ENCODE results near the gene CABLES2. TPM values are rescaled to one million over a fixed set of nuclear protein-coding genes. Genes with fewer than 3 reads are reported as not detected.
"Not testable (repeated sequence)": the region's sequence is repeated elsewhere in the genome, so short reads cannot be mapped to it uniquely, and the experiment has no call there.

Gene CABLES2
- total and polyA plus RNA-seq, 2 donors: 2.1 to 5.7 TPM

- DNase-seq (ENCODE audit: extremely low spot score): no peak
Observed at GRCh38 chr20:62374331-62375152, 32.5 kb downstream of the CABLES2 start.

GRCh38 chr20:62373631-62374179 is 33.4 kb downstream of the CABLES2 start:
- not testable (repeated sequence) for DNase-seq (ENCODE audit: extremely low spot score); H3K4me3 ChIP-seq (ENCODE audit: low read depth, low read length); H3K27ac ChIP-seq (ENCODE audit: low read depth); H3K36me3 ChIP-seq (ENCODE audit: insufficient read depth); H3K4me1 ChIP-seq (ENCODE audit: insufficient read depth)
- 93% methylated on average over 27 of the region's 40 CpGs for WGBS

More at GRCh38 chr20:62374331-62375152, 32.5 kb downstream of the CABLES2 start:
- Histone ChIP-seq H3K27ac (ENCODE audit: low read depth) (peak overlapping the region; percentile 14), H3K36me3 (ENCODE audit: insufficient read depth) (no peaks in the 10 kb centered on the region), H3K4me1 (ENCODE audit: insufficient read depth) (peaks cover 3% of the 10 kb centered on the region), H3K4me3 (ENCODE audit: low read depth, low read length) (no peak overlapping the region)
- WGBS: 45% methylated on average over 24 of the region's 24 CpGs

- DNase-seq (ENCODE audit: extremely low spot score): no peak
- H3K27ac ChIP-seq (ENCODE audit: low read depth): no peak overlapping the region
- H3K4me3 ChIP-seq (ENCODE audit: low read depth, low read length): no peak overlapping the region
- no peaks in the 10 kb centered on the region for H3K4me1 ChIP-seq (ENCODE audit: insufficient read depth)
- WGBS: 79% methylated on average over 29 of the region's 29 CpGs
- no peaks in the 10 kb centered on the region for H3K36me3 ChIP-seq (ENCODE audit: insufficient read depth)
Observed at GRCh38 chr20:62372042-62372993, 34.8 kb downstream of the CABLES2 start.

DNA sequence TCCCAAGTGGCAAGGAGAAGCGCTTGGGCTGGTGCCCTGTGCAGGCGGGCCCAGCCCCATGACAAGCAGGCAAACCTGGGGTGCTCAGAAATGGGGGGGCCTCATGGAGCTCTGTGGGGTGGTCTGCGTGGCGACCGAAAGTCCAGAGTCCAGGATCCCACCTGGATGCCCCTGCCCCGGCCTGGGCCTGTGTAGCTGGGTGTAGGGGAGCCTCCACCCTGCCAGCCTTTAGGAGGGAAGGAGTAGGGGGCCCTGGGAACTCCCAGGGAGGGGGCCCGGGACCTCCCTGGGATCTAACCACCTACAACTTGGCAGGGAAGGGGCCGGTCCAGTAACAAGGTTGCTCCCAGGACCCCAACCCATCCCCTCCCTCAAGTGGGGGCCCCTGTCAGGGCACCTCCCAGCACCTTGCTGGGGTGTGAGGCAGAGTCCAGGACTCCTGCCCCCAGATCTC is 35.5 kb downstream of the CABLES2 start:
- H3K27ac ChIP-seq (ENCODE audit: low read depth): no peak overlapping the region
- DNase-seq (ENCODE audit: extremely low spot score): no peak
- no peak overlapping the region for H3K4me3 ChIP-seq (ENCODE audit: low read depth, low read length)
- no peaks in the 10 kb centered on the region for H3K36me3 ChIP-seq (ENCODE audit: insufficient read depth)
- H3K4me1 ChIP-seq (ENCODE audit: insufficient read depth): no peaks in the 10 kb centered on the region
- 94% methylated on average over 8 of the region's 8 CpGs for WGBS

DNA sequence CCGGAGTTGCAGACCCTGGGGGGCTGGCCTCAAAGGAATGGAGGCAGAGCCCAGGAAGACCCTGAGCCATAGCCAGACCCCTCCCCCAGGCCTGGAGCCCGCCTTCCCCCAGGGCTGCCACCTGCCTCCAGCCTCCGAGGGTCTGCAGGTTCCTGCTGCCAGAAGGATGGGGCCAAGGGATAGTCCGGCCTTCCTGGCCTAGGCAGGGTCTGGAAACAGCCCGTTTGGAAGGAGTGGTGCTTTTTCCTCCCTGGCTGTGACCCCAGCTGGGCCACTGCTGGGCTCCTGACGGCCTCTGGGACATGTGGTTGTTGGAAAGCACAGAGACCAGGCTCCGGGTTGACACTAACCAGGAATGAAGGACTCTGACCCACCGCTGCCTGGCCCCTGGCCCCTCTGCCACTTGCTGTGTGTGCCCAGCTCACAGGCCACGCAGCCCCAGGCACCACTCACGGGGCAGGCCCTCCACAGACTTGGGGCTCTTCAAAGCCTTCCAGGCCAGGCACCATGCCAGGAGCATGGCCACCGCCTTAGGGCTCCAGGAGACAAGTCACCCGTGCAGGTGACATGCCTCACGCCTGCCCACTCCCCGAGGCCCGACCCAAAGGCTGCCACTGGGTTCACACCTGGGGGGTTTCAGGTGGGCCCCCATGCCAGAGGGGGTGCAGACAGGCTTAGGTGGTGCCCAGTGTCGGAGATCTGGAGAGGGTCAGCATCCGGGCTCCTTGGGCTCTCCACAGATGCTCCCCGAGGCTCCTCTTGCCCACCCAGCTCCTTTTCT is 36.1 kb downstream of the CABLES2 start:
- no peaks in the 10 kb centered on the region for H3K36me3 ChIP-seq (ENCODE audit: insufficient read depth)
- 73% methylated on average over 18 of the region's 18 CpGs for WGBS
- no peaks in the 10 kb centered on the region for H3K4me1 ChIP-seq (ENCODE audit: insufficient read depth)
- no peak overlapping the region for H3K4me3 ChIP-seq (ENCODE audit: low read depth, low read length)
- H3K27ac ChIP-seq (ENCODE audit: low read depth): no peak overlapping the region
- DNase-seq (ENCODE audit: extremely low spot score): no peak

- WGBS: 52% methylated on average over 19 of the region's 19 CpGs
- no peak for DNase-seq (ENCODE audit: extremely low spot score)
- H3K36me3 ChIP-seq (ENCODE audit: insufficient read depth): no peaks in the 10 kb centered on the region
- H3K27ac ChIP-seq (ENCODE audit: low read depth): no peak overlapping the region
- H3K4me3 ChIP-seq (ENCODE audit: low read depth, low read length): no peak overlapping the region
- H3K4me1 ChIP-seq (ENCODE audit: insufficient read depth): no peaks in the 10 kb centered on the region
Observed at GRCh38 chr20:62370115-62370806, 36.8 kb downstream of the CABLES2 start.

DNA sequence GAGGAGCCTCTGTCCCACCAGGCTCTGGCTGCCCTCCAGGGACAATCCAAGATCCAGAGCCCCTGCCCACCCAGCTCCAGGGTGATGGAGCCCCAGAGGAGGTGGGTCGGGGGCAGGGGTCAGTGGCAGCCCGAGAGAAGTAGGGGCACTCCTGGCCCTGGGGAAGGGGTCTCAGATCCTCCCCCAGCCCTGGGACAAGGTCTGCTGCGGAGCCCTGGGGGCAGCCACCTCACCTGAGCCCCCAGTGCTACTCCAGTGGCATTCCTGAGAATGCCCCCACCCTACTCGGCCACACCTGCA is 37.3 kb downstream of the CABLES2 start:
- DNase-seq (ENCODE audit: extremely low spot score): no peak
- no peak overlapping the region for H3K4me3 ChIP-seq (ENCODE audit: low read depth, low read length)
- WGBS: 61% methylated on average over 4 of the region's 4 CpGs
- no peak overlapping the region for H3K27ac ChIP-seq (ENCODE audit: low read depth)
- H3K36me3 ChIP-seq (ENCODE audit: insufficient read depth): no peaks in the 10 kb centered on the region
- no peaks in the 10 kb centered on the region for H3K4me1 ChIP-seq (ENCODE audit: insufficient read depth)

DNA sequence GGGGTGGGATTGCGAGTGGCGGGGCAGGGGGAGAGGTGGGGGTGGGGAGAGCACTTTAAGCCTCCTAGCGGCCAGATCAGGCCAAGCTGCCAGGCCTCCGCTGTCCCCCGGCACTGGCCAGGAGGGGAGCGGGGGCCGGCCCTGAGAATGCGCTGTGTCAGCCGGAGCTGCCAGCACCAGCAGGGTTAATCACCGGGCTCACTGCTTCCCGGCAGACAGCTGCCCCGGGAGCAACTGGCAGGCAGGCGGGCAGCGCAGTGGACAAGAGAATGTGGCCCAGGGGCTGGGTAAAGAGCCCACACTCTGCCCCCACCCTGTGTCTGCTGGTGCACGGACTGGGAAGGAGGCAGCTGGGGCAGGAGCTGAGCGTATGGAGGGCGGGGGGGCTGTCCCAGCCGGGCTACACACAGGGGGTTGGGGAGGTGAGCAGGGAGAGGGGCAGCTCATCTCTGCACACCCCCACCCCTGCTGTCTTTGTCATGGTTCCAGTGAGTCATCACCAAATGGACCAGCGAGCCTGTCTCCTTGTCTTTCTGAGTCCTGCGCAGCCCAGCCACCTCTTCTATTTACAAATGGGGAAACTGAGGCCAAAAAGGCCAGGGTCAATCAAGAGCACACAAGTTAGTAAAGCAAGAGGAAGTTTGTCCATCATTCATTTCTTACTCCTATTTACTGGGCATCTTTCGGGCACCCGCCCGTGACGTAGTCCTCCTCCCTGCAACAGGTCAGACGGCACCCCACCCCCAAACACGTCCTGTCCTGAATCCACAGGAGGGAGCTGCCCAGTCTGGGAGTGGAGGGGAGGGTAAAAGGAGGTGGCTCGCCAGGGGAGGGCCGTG is 37.9 kb downstream of the CABLES2 start:
- 21% methylated on average over 28 of the region's 28 CpGs for WGBS
- no peak for DNase-seq (ENCODE audit: extremely low spot score)
- Histone ChIP-seq H3K27ac (ENCODE audit: low read depth) (no peak overlapping the region), H3K4me1 (ENCODE audit: insufficient read depth) (no peaks in the 10 kb centered on the region), H3K36me3 (ENCODE audit: insufficient read depth) (no peaks in the 10 kb centered on the region), H3K4me3 (ENCODE audit: low read depth, low read length) (no peak overlapping the region)

- no peak overlapping the region for H3K4me3 ChIP-seq (ENCODE audit: low read depth, low read length)
- peaks cover 2% of the 10 kb centered on the region for H3K4me1 ChIP-seq (ENCODE audit: insufficient read depth)
- no peak overlapping the region for H3K27ac ChIP-seq (ENCODE audit: low read depth)
- no peaks in the 10 kb centered on the region for H3K36me3 ChIP-seq (ENCODE audit: insufficient read depth)
- WGBS: 7% methylated on average over 15 of the region's 15 CpGs
- DNase-seq (ENCODE audit: extremely low spot score): no peak
Observed at GRCh38 chr20:62368392-62368975, 38.6 kb downstream of the CABLES2 start.

GRCh38 chr20:62367633-62368391 is 39.3 kb downstream of the CABLES2 start:
- 4% methylated on average over 37 of the region's 37 CpGs for WGBS
- Histone ChIP-seq H3K27ac (ENCODE audit: low read depth) (no peak overlapping the region), H3K4me1 (ENCODE audit: insufficient read depth) (peaks cover 2% of the 10 kb centered on the region), H3K4me3 (ENCODE audit: low read depth, low read length) (peak overlapping the region; percentile 80), H3K36me3 (ENCODE audit: insufficient read depth) (no peaks in the 10 kb centered on the region)
- no peak for DNase-seq (ENCODE audit: extremely low spot score)

- Histone ChIP-seq H3K4me1 (ENCODE audit: insufficient read depth) (peaks cover 2% of the 10 kb centered on the region), H3K27ac (ENCODE audit: low read depth) (peak within 1 kb of the TSS; percentile 91), H3K36me3 (ENCODE audit: insufficient read depth) (no peaks in the 10 kb centered on the region), H3K4me3 (ENCODE audit: low read depth, low read length) (peak within 1 kb of the TSS; percentile 80)
- DNase-seq (ENCODE audit: extremely low spot score): no peak
- under 1% methylated on average over 70 of the region's 70 CpGs for WGBS
Observed at GRCh38 chr20:62367136-62367632, 39.9 kb downstream of the CABLES2 start, which contains the start of gene LAMA5. LAMA5 (minus strand) TSS chr20:62367312; CDS start chr20:62367245, 67 bp downstream.
